A549 (cell line): ENCODE data around the gene ITLN1. TPM values are rescaled to one million over a fixed set of nuclear protein-coding genes. Genes with fewer than 3 reads are reported as not detected.

ENCODE experiments used
- ATAC-seq, 2 experiments: fragments of 200-7000 bp in 1 of 2; fragments of >200 bp in 1 of 2; cut with Nextera tagmentation in 1 of 2; cut with Tn5 transposase in 1 of 2; 3 replicates each; pipeline versions ENCODE4 v1.8.0 to v1.9.1; 2018 to 2020; ENCODE audit warnings: mild to moderate bottlenecking in 1 of 2, moderate library complexity in 1 of 2
- CTCF ChIA-PET: fragments of 300-600 bp; sonication (Branson Sonifier 250); formaldehyde crosslinking; extraction: SDS; loops from one replicate; lab custom pipeline; 2021; ENCODE audit warnings: antibody characterized with exemption, inconsistent platforms; lab: Yijun Ruan, JAX
- POLR2A ChIA-PET: fragments of 350-600 bp; formaldehyde crosslinking; extraction: SDS; loops from one replicate; lab custom pipeline; 2021; ENCODE audit warnings: antibody characterized with exemption, inconsistent platforms; lab: Yijun Ruan, JAX
- DNase-seq, 2 experiments: peaks; one replicate each; pipeline versions ENCODE4 v3.0.0 to v3.0.0-alpha.2; 2011 to 2016; ENCODE audit warnings: low read depth in 1 of 2, low spot score in 1 of 2
- FAIRE-seq: peaks from 2 replicates; lab custom pipeline; 2011; peaks lifted over from hg19 to GRCh38; lab: Jason Lieb, UNC
- H3K27ac ChIP-seq, 2 experiments: fragments of >200 bp; sonication (Bioruptor Twin); formaldehyde crosslinking; 3 replicates each; pipeline ENCODE4 v1.5.1; 2016 to 2017
- H3K4me1 ChIP-seq: fragments of >200 bp; sonication (Bioruptor Twin); formaldehyde crosslinking; 3 replicates; pipeline ENCODE4 v1.6.1; 2016
- H3K4me2 ChIP-seq: fragments of >200 bp; sonication (Bioruptor Twin); formaldehyde crosslinking; 3 replicates; pipeline ENCODE4 v1.6.1; 2016
- H3K4me3 ChIP-seq: fragments of >200 bp; sonication (Bioruptor Twin); formaldehyde crosslinking; 3 replicates; pipeline ENCODE4 v1.5.1; 2016
- H3K9me3 ChIP-seq: fragments of >200 bp; sonication (Bioruptor Twin); formaldehyde crosslinking; 3 replicates; pipeline ENCODE4 v1.6.1; 2016
- CHD4 ChIP-seq: fragments of 200-600 bp; sonication (generic); IDR thresholded peaks from 2 replicates; pipeline ENCODE4 v1.6.1; 2016; ENCODE audit warnings: antibody characterized with exemption, mild to moderate bottlenecking, borderline replicate concordance
- EHMT2 ChIP-seq: fragments of 200-600 bp; sonication (generic); IDR thresholded peaks from 2 replicates; pipeline ENCODE4 v1.6.1; 2016; ENCODE audit warnings: antibody characterized with exemption, low read depth, mild to moderate bottlenecking, moderate library complexity
- EP300 ChIP-seq, 2 experiments: fragments of >200 bp; sonication (Bioruptor Twin); formaldehyde crosslinking; IDR thresholded peaks; 2 replicates in 1 of 2; 3 replicates in 1 of 2; pipeline ENCODE4 v1.6.1; 2016 to 2017
- ESRRA ChIP-seq: fragments of 150-350 bp; IDR thresholded peaks from 2 replicates; pipeline ENCODE4 v1.6.1; 2014; ENCODE audit warnings: mild to moderate bottlenecking, low read length, borderline replicate concordance
- FOSB ChIP-seq: fragments of 250-450 bp; sonication (Bioruptor Pico); IDR thresholded peaks from 2 replicates; pipeline ENCODE4 v1.5.0; 2020; ENCODE audit warnings: mild to moderate bottlenecking, moderate library complexity
- HDAC2 ChIP-seq: fragments of 200-600 bp; sonication (generic); IDR thresholded peaks from 2 replicates; pipeline ENCODE4 v1.6.1; 2016
- HEYL ChIP-seq: fragments of 250-450 bp; sonication (Bioruptor Pico); IDR thresholded peaks from 2 replicates; pipeline ENCODE4 v1.8.0; 2021; ENCODE audit warnings: mild to moderate bottlenecking, moderate library complexity
- HOXA7 ChIP-seq: fragments of 250-450 bp; sonication (Bioruptor Pico); IDR thresholded peaks from 2 replicates; pipeline ENCODE4 v1.5.0; 2020; ENCODE audit warnings: mild to moderate bottlenecking, moderate library complexity
- HOXB13 ChIP-seq: fragments of 250-450 bp; sonication (Bioruptor Pico); IDR thresholded peaks from 2 replicates; pipeline ENCODE4 v1.5.0; 2020; ENCODE audit warnings: low read depth, mild to moderate bottlenecking, moderate library complexity
- JUN ChIP-seq, 2 experiments: fragments of >200 bp; sonication (Bioruptor Twin); formaldehyde crosslinking; IDR thresholded peaks; 2 replicates in 1 of 2; 3 replicates in 1 of 2; pipeline ENCODE4 v1.6.1; 2016 to 2017
- JUNB ChIP-seq: fragments of >200 bp; sonication (Bioruptor Twin); formaldehyde crosslinking; IDR thresholded peaks from 2 replicates; pipeline ENCODE4 v1.6.1; 2016
- KDM1A ChIP-seq: fragments of 200-600 bp; sonication (generic); IDR thresholded peaks from 2 replicates; pipeline ENCODE4 v1.6.1; 2016; ENCODE audit warnings: low read depth, mild to moderate bottlenecking
- KDM5A ChIP-seq: fragments of 200-600 bp; sonication (generic); IDR thresholded peaks from 2 replicates; pipeline ENCODE4 v1.6.1; 2016; ENCODE audit warnings: antibody characterized with exemption, mild to moderate bottlenecking
- MAFK ChIP-seq: fragments of 450-650 bp; IDR thresholded peaks from 2 replicates; pipeline ENCODE4 v1.6.1; 2014; ENCODE audit not compliant: partially characterized antibody
- MAZ ChIP-seq: fragments of 150-350 bp; IDR thresholded peaks from 2 replicates; pipeline ENCODE4 v1.6.1; 2014; ENCODE audit warnings: antibody characterized with exemption, low read depth, low read length, borderline replicate concordance
- NPAS2 ChIP-seq: fragments of 250-450 bp; sonication (Bioruptor Pico); IDR thresholded peaks from 2 replicates; pipeline ENCODE4 v1.8.0; 2022; ENCODE audit warnings: mild to moderate bottlenecking, moderate library complexity, borderline replicate concordance
- POLR2A ChIP-seq: IDR thresholded peaks from 2 replicates; pipeline ENCODE4 v1.6.1; 2012; ENCODE audit warnings: mild to moderate bottlenecking, low read length
- RARB ChIP-seq: fragments of 250-450 bp; sonication (Bioruptor Pico); IDR thresholded peaks from 2 replicates; pipeline ENCODE4 v1.8.0; 2021; ENCODE audit warnings: mild to moderate bottlenecking, moderate library complexity
- SMC3 ChIP-seq: fragments of >200 bp; sonication (Bioruptor Twin); formaldehyde crosslinking; IDR thresholded peaks from 3 replicates; pipeline ENCODE4 v1.6.1; 2018; ENCODE audit warnings: inconsistent platforms
- SREBF2 ChIP-seq: fragments of 450-650 bp; IDR thresholded peaks from 2 replicates; pipeline ENCODE4 v1.6.1; 2014; ENCODE audit warnings: mild to moderate bottlenecking, moderate library complexity
- TFCP2L1 ChIP-seq: fragments of 250-450 bp; sonication (Bioruptor Pico); IDR thresholded peaks from 2 replicates; pipeline ENCODE4 v1.5.0; 2021; ENCODE audit warnings: mild to moderate bottlenecking
- TP53 ChIP-seq: fragments of 250-450 bp; sonication (Bioruptor Pico); IDR thresholded peaks from 2 replicates; pipeline ENCODE4 v1.5.0; 2021; ENCODE audit warnings: mild to moderate bottlenecking, moderate library complexity
- ZNF302 ChIP-seq: fragments of 250-450 bp; sonication (Bioruptor Pico); IDR thresholded peaks from 2 replicates; pipeline ENCODE4 v1.9.0; 2021; ENCODE audit warnings: inconsistent platforms, mild to moderate bottlenecking, moderate library complexity
- ZSCAN20 ChIP-seq: fragments of 250-450 bp; sonication (Bioruptor Pico); IDR thresholded peaks from 2 replicates; pipeline ENCODE4 v1.8.0; 2022; ENCODE audit warnings: mild to moderate bottlenecking, moderate library complexity
- WGBS: methylation state at CpG from one replicate; pipeline ENCODE4 v1.1.6; 2017; ENCODE audit errors: missing lambda C conversion rate; 5-methylcytosine and 5-hydroxymethylcytosine counted together
- polyA plus RNA-seq, 4 experiments: library from polyadenylated mRNA; depleted of rRNA in 3 of 4; stranded (reverse); fragments of >200 nt; fragmentation: RNase III in 1 of 4; extraction: RNeasy Plus Mini Kit Qiagen cat#74134 plus additional on column Dnase treatment in 1 of 4; gene quantifications; 2 replicates in 3 of 4; 3 replicates in 1 of 4; pipeline ENCODE4 v1.2.3, GENCODE V29; 2011 to 2017
- TF ChIP-seq, protein P1 (sequence below): fragments of 150-350 bp; IDR thresholded peaks from 2 replicates; pipeline ENCODE4 v1.6.1; 2014; ENCODE audit warnings: low read depth, mild to moderate bottlenecking, low read length
- TF ChIP-seq, protein P2 (sequence below): IDR thresholded peaks from 2 replicates; pipeline ENCODE4 v1.6.1; 2012
- TF ChIP-seq, protein P3 (sequence below): IDR thresholded peaks from 2 replicates; pipeline ENCODE4 v1.6.1; 2012; ENCODE audit warnings: low read depth, borderline replicate concordance
- TF ChIP-seq, protein P4 (sequence below): IDR thresholded peaks from 2 replicates; pipeline ENCODE4 v1.6.1; 2012
- TF ChIP-seq, protein P5 (sequence below): fragments of 450-650 bp; IDR thresholded peaks from 2 replicates; pipeline ENCODE4 v1.6.1; 2014; ENCODE audit warnings: antibody characterized with exemption
- TF ChIP-seq, protein P6 (sequence below): fragments of >200 bp; sonication (Bioruptor Twin); formaldehyde crosslinking; IDR thresholded peaks from 3 replicates; pipeline ENCODE4 v1.5.1; 2016

ITLN1 gene
- polyA plus RNA-seq, 2 of the 4 experiments (the other 2 are of a cell fraction): not detected

DNA sequence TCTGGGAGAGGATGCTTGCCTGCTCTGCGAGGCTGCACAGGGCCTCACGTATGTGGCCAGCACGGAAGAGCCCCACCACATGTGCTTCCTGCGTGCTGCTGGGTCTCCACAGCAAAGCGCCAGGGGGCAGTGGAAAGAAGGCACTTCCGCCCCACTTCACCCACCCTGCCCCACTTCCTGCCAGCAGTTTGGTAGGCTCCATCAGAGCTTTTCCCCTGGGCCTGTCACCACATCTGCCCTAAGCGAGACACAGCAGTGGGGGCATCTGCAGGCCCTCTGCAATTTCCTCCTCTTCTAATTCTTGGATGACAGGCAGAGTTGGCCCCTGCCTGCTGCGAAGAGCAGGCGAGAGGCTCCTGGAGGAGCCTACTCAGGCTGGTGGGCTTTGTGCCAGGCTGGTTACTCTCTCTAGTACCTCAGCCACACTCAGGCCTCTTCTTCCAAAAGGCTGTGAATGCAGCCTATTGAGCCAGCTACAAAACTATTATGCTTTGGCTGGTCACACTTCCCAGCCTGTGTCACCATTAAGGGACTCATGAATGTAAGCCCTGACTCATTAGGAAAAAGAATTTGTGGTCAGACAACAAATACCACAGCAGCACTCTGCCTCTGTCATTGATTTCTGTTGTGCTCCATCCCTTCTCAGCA, 47.3 kb downstream of the ITLN1 start:
- H3K9me3 ChIP-seq: no peaks in the 10 kb centered on the region
- FAIRE-seq (no peak), DNase-seq (no peak)
- H3K27ac ChIP-seq: no peak overlapping the region
- TF ChIP-seq HDAC2 (no peak), MAZ (no peak), TP53 (CRISPR knock-in tag) (no peak), JUN (IDR thresholded peaks at IDR 0.05) (no peak), KDM1A (no peak), FOSB (CRISPR knock-in tag) (no peak), TFCP2L1 (CRISPR knock-in tag) (no peak), HOXA7 (CRISPR knock-in tag) (no peak), MAFK (no peak), JUNB (no peak), EP300 (IDR thresholded peaks at IDR 0.05) (no peak), CHD4 (no peak), KDM5A (no peak), EHMT2 (no peak), RARB (no peak)
- TF ChIP-seq, protein P1, sequence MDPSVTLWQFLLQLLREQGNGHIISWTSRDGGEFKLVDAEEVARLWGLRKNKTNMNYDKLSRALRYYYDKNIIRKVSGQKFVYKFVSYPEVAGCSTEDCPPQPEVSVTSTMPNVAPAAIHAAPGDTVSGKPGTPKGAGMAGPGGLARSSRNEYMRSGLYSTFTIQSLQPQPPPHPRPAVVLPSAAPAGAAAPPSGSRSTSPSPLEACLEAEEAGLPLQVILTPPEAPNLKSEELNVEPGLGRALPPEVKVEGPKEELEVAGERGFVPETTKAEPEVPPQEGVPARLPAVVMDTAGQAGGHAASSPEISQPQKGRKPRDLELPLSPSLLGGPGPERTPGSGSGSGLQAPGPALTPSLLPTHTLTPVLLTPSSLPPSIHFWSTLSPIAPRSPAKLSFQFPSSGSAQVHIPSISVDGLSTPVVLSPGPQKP: no peak
- TF ChIP-seq, protein P2, sequence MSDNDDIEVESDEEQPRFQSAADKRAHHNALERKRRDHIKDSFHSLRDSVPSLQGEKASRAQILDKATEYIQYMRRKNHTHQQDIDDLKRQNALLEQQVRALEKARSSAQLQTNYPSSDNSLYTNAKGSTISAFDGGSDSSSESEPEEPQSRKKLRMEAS: no peak
- TF ChIP-seq, protein P3, sequence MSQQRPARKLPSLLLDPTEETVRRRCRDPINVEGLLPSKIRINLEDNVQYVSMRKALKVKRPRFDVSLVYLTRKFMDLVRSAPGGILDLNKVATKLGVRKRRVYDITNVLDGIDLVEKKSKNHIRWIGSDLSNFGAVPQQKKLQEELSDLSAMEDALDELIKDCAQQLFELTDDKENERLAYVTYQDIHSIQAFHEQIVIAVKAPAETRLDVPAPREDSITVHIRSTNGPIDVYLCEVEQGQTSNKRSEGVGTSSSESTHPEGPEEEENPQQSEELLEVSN: no peak
- TF ChIP-seq, protein P4, sequence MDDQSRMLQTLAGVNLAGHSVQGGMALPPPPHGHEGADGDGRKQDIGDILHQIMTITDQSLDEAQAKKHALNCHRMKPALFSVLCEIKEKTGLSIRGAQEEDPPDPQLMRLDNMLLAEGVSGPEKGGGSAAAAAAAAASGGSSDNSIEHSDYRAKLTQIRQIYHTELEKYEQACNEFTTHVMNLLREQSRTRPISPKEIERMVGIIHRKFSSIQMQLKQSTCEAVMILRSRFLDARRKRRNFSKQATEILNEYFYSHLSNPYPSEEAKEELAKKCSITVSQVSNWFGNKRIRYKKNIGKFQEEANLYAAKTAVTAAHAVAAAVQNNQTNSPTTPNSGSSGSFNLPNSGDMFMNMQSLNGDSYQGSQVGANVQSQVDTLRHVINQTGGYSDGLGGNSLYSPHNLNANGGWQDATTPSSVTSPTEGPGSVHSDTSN: no peak
- TF ChIP-seq, all 56 proteins: peak for 0
- Histone ChIP-seq H3K4me1 (no peaks in the 10 kb centered on the region), H3K4me2 (no peak overlapping the region), H3K4me3 (no peak overlapping the region)
- ATAC-seq: no peak
- 94% methylated on average over 9 of the region's 9 CpGs for WGBS
- POLR2A ChIA-PET: no interaction called here
- CTCF ChIA-PET: interaction anchor here (0.6 to 10.1 kb wide), 7 partner anchors 9 to 162 kb away, joined by 3 to 149 read pairs (median 4); partner anchors contain the start of gene ITLN2

DNA sequence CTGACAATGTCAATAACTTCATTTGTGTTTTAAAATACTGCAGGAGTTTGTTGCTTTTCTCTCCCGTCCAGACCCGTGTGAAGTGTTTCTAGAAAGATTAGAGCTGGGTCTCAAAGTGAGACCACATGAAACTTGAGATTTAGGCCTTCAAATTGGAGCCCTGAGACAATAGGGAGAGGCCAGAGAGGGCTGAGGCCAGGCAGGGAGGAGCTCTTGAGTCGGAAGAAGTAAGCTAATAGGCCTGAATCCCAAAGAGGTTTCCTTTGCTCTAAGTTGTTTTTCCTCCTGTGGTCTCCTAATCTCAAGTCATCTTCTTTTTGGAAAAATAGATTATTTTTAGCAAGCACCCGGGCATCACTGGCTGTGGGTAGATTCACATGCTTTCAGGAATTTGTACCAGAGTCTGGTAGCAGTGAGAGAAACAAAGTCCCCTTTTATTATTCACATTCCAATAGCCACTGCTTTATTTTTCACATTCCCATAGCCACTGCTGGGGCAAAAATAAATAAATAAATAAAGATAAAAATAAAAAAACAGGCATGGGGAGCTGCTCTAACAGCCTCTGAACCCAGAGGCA, 47.9 kb downstream of the ITLN1 start:
- H3K27ac ChIP-seq: no peak overlapping the region; a peak in 1 of 6 replicates
- FAIRE-seq (no peak), DNase-seq (no peak), ATAC-seq (no peak)
- no peaks in the 10 kb centered on the region for H3K4me1 ChIP-seq
- 66% methylated on average over 4 of the region's 4 CpGs for WGBS
- POLR2A ChIA-PET: no interaction called here
- no peak overlapping the region for H3K4me3 ChIP-seq
- H3K4me2 ChIP-seq: no peak overlapping the region
- CTCF ChIA-PET: interaction anchor here (1.0 to 10.1 kb wide), 6 partner anchors 9 to 260 kb away, joined by 3 to 149 read pairs (median 6); partner anchors contain the start of gene ITLN2
- H3K9me3 ChIP-seq: no peaks in the 10 kb centered on the region
- TF ChIP-seq ZSCAN20 (CRISPR knock-in tag) (no peak), NPAS2 (no peak), SREBF2 (no peak), POLR2A (no peak), TFCP2L1 (CRISPR knock-in tag) (no peak), ESRRA (no peak), TP53 (CRISPR knock-in tag) (no peak), ZNF302 (no peak), SMC3 (no peak), HOXB13 (CRISPR knock-in tag) (no peak), HEYL (CRISPR knock-in tag) (no peak)
- TF ChIP-seq, protein P3: no peak
- TF ChIP-seq, protein P5, sequence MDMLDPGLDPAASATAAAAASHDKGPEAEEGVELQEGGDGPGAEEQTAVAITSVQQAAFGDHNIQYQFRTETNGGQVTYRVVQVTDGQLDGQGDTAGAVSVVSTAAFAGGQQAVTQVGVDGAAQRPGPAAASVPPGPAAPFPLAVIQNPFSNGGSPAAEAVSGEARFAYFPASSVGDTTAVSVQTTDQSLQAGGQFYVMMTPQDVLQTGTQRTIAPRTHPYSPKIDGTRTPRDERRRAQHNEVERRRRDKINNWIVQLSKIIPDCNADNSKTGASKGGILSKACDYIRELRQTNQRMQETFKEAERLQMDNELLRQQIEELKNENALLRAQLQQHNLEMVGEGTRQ: no peak
- TF ChIP-seq, protein P6, sequence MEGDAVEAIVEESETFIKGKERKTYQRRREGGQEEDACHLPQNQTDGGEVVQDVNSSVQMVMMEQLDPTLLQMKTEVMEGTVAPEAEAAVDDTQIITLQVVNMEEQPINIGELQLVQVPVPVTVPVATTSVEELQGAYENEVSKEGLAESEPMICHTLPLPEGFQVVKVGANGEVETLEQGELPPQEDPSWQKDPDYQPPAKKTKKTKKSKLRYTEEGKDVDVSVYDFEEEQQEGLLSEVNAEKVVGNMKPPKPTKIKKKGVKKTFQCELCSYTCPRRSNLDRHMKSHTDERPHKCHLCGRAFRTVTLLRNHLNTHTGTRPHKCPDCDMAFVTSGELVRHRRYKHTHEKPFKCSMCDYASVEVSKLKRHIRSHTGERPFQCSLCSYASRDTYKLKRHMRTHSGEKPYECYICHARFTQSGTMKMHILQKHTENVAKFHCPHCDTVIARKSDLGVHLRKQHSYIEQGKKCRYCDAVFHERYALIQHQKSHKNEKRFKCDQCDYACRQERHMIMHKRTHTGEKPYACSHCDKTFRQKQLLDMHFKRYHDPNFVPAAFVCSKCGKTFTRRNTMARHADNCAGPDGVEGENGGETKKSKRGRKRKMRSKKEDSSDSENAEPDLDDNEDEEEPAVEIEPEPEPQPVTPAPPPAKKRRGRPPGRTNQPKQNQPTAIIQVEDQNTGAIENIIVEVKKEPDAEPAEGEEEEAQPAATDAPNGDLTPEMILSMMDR: no peak
